SH-SY5Y (cell line): Measurements from ENCODE around the gene C19orf81.

Experiments
- GATA2 ChIP-seq: IDR thresholded peaks from 2 replicates; pipeline ENCODE4 v1.6.1; 2011; ENCODE audit warnings: mild to moderate bottlenecking, low read depth, low read length
- GATA3 ChIP-seq: IDR thresholded peaks from 2 replicates; pipeline ENCODE4 v1.6.1; 2011; ENCODE audit warnings: low read depth, mild to moderate bottlenecking, low read length, moderate library complexity

Gene C19orf81

DNA sequence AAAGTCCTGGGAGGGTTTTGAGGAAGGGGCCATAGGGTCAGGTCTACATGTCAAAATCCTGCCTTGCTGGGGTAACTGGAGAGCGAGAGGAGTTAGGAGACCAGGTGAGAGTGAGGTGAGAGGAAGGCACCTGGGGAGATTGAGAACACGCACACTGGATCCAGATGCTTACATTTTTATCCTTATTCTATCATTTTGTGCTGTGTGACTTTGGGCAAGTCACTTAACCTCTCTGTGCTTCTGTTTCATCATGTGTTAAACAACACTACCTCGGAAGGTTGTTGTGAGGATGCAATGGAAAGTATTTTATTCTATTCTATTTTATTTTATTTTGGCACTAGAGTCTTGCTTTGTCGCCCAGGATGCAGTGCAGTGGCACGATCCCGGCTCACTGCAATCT is 3.5 kb downstream of the C19orf81 start:
- no peak for TF ChIP-seq GATA2
- no peak for TF ChIP-seq GATA3

DNA sequence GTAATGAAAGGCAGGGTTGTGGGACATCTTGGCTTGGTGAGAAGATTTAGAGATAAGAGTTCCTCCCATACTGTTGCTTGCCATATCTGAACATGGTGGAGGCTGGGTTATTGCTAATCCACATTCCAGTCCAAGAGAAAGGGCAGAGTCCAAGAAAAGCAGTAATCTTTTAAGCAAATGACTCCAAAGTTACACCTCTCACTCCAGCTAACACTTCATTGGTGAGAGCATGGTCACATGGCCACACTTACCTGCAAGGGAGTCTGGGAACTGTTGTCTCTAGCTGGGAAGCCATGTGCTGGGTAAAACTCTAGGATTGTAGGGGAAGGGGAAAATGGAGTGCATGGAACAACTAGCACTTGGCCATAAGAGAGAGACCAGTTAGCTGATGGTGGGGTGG is 5.6 kb downstream of the C19orf81 start:
- no peak for TF ChIP-seq GATA2
- TF ChIP-seq GATA3 = no peak

DNA sequence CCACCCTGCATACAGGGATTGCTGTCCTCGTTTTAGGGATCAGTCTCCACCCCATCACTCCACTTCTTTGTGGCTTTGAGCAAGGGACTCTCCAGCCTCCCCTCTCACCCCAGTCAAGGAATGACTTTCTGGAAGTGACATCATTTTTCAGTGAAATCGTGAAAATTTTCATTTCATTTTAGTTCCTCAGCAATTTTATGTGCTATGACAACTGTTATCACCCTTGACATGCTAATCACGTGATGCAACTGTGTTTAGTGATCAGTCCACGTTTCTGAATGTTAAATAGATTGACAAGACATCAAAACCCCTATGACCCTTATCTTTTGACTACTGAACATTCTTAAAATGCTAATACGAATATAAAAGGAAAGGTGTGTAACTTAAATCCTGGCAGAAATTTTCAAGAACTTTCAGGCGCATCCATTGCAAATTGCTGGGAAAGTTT is 8.0 kb downstream of the C19orf81 start:
- TF ChIP-seq GATA3 = no peak
- TF ChIP-seq GATA2 = no peak

DNA sequence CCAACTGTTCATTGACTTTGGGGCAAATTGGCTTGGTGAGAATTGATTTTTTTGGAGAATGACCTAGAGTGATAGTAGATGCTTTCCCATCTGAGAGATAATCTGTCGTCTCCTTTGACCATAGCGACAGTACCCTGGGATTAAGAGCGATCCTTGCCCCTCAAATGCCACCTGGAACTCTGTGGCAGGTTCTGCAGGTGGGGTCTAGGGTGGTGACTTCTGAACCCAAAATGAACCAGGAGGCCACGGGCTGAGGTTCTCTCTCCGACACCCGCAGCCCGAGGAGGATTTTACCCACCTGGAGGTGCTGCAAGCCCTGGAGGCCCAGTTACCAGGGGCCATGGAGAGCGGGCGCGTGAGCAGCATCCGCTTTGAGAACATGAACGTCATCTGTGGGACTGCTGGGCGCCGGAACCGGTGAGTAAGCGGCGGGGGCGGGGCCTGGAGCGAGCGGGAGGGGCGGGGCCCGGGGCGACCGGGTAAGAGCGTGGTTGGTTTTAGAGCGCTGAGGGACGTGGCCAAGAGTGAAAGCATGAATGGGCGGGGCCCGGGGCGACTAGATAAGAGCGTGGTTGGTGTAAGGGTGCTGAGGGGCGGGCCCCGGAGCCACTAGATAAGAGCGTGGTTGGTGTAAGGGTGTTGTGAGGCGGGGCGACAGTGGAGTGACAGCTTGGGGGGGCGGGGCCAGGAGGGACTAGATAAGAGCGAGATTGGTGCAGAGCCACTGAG is 8.6 kb downstream of the C19orf81 start:
- no peak for TF ChIP-seq GATA3
- TF ChIP-seq GATA2 = peak; percentile 24; the same call in 1 of the 2 replicates

DNA sequence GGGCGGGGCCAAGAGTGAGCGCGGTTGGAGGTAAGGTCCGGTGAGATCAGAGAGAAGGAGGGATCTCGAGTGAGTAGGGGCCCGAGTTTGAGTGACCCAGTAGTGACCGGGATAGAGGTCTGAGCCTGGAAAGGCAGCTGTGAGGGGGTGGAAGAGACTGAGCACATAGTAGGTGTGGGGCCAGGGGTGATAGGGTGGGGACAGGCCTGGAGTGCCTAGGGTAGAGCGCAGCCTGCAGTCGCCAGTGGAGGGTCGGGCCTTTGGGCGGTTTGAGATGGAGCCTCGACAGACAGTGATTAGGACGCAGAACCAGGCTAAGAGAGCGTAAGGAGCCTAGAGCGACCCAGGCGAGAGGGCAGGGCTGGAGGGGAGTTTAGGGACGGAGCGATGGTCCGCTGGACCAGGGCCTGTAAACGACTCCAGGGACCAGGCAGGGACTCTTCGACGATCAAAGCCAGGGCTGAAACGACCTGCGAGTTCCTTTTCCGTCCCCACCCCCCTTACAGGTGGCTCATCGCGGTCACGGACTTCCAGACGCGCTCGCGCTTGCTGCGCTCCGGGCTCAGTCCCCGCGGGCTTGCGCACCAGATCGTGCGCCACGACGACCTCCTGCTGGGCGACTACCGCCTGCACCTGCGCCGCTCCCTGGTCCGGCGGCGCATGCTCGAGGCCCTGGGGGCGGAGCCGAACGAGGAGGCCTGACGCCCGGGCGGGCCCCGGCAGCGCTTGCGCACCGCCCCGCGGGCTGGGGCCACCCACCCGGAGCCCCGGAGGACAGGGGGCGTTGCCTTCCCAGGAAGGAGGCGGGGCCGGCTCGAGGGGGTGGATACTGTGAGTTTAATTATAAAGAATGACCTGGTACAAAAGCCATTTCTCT is 9.4 kb downstream of the C19orf81 start:
- no peak for TF ChIP-seq GATA3
- no peak for TF ChIP-seq GATA2

DNA sequence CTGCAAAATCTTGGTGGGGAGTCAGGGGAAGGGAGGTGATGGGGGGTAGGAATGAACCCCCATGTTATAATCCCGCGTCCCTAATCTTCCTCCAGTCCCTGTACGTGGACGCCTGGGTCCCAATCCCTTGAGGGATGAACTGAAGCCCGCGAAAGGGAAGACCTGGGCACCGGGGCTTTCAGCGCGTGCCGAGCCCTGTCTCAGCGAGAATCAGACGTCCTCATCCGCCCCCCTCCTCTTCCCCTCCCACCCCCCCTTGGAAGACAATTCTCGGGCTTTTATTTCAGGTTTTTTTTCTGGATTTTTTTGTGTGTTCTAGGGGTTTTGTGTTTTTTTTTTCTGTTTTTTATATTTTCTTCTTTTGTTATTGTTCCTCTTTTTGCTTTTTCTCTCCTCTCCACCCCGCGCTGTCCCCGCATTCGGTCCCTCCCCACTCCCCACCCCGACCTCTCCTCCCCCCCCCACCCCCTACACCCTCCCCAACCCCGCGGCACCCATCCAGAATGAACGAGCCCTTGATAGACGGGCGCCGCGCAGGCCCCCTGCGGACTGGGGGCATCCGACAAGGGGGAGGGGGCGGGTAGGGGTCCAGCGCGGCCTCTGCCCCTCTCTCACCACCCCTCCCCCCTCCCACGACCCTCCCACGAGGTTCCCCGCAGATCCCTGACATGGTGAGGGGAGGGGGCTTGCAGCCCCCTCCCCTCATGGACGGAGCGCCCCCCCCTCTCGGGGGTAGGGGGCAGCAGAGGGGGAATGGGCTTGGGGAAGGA is 10.3 kb downstream of the C19orf81 start:
- TF ChIP-seq GATA2 (no peak), GATA3 (no peak)

DNA sequence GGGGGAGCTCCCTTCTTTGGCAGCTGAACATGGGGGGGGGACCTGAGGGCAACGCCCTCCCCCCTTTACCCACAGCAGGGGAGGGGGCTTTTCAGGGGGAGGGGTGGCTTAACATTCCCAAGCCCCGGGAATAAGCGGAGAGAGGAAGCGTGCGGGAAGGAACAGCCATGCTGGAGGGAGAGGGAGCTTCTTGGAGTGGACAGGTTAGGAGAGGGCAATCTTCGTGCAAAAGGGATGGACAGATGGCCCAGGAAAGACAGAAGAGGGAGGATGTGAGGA is 10.8 kb downstream of the C19orf81 start:
- TF ChIP-seq GATA3 (no peak), GATA2 (no peak)

DNA sequence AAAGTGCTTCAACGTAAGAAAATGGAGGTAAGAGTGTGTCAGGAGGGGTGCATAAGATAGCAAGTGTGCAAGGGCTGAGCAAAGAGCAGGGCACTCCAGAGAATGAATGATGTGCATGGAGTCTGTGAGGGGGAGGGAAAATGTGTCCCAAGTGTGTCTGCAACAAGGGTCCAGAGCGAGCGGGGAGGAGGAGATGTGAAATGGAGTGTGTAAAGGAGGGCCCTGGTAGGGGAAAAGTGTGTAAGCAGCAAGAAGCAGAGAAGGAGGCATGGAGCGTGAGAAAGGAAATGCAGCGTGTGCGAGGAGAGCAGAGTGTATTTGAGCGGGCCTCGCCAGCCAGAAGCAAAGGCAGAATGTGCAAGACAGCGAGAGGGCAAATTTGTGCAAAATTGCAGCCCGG is 11.8 kb downstream of the C19orf81 start:
- TF ChIP-seq GATA2 (no peak), GATA3 (no peak)

DNA sequence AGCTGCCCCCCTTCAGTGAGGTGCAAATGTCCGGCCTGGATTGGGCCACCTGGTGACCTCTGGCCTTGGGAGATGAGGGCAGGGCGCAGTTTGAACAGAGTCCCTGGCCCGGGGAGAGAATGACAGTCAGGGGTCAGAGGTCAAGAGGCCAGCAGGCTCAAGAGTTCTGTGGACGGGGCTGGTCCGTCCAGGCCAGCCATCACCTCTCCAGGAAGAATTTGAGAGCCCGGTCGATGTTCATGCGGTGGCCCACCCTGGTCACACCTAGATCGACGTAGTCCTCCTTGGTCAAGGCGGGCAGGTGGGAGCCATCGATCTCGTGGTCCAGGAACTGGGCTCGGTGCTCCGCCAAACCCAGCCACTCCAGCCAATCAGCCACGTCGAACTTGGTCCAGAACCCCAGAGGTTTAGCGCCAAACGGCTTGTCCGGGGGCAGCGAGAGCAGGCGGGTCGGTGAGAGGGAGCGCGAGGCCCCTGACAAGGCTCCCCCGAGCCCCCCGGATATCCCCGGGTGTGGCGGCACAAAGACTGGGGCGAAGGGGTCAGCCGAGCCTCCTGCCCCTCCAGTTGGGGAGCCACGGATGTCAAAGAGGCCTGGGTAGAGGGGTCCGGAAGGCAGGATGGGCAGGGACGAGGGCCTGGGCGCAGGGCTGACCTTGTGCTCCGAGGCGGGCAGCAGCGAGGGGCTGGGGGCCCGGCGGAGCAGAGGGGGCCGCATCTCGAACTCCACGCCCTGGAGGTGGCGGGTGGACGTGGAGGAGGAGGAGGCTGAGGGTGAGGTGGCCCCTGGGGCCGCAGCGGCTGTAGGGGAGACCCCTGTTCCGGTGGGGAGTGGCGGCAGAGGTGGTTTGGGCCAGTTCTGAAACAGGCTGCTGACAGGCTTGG is 12.8 kb downstream of the C19orf81 start:
- TF ChIP-seq GATA3 = no peak
- TF ChIP-seq GATA2 = no peak

DNA sequence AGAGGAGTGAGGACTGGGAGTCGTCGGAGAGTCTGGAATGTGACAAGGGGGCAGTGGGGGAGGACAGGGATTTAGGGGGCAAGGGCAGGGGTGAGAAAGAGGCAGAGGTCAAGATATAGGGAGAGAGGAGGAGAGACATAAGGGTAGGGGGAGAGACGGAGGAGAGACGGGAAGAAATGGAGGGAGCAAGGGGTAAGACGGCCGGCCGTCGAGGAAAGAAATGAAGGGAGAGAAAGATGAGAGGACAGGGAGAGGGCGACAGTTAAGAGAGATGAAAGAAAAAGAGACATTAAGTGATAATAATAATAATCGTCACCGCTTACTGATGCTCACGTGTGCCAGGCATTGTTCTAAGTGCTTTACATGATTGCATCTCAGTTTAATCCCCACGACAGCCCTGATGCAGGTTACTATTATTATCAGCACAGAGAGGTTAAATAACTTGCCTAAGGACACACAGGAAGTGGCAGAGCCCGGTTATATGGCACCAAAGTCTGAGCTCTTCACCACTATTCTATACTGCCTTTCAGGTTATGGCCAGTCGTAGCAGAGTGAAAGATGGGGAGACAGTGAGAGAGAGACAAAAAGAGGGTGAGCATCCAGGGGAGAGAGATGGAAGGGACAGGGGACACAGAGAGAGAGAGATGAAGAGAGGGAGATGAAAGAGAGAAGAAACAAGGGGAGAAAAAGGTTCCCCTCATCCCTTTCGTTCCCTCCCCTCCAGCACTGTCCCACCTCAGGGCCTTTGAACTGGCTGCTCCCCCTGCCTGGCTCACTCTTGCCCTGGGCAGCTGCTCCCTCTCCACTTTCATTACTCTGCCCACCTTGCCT is 13.6 kb downstream of the C19orf81 start:
- TF ChIP-seq GATA3 (no peak), GATA2 (no peak)

DNA sequence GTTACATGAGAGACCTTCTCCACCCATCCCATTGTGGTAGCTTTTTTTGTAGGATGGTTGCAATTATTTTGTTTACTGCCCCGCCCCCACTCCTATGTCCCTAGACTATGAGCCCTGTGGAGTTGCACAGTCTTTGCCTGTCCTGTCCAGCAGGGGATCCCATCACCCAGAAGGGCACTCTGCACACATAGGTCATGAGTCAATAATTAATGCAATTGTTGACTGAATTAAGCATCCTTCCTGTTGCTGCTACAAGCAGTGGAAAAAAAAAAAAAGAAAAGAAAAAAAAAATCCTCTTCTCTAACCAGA is 14.2 kb downstream of the C19orf81 start:
- TF ChIP-seq GATA3 (no peak), GATA2 (no peak)

DNA sequence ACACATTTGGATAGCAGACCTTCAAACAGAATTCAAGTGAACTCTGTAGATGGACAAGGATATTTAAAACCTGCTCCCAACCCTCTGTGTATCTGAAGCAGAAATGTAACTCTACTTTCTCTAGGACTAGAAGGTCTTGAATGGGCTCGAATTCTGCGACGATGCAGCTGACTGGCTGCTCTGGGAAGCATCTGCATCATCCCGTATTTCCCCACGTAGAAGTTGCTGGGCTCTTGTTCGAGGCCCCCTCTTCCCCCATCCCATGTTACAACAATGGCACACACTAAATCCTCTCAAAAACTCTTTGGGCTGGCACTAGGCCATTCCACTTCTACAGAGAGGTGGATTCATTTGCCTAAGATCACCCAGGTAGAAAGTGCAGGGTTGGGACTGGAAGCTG is 15.0 kb downstream of the C19orf81 start:
- no peak for TF ChIP-seq GATA3
- TF ChIP-seq GATA2 = no peak

DNA sequence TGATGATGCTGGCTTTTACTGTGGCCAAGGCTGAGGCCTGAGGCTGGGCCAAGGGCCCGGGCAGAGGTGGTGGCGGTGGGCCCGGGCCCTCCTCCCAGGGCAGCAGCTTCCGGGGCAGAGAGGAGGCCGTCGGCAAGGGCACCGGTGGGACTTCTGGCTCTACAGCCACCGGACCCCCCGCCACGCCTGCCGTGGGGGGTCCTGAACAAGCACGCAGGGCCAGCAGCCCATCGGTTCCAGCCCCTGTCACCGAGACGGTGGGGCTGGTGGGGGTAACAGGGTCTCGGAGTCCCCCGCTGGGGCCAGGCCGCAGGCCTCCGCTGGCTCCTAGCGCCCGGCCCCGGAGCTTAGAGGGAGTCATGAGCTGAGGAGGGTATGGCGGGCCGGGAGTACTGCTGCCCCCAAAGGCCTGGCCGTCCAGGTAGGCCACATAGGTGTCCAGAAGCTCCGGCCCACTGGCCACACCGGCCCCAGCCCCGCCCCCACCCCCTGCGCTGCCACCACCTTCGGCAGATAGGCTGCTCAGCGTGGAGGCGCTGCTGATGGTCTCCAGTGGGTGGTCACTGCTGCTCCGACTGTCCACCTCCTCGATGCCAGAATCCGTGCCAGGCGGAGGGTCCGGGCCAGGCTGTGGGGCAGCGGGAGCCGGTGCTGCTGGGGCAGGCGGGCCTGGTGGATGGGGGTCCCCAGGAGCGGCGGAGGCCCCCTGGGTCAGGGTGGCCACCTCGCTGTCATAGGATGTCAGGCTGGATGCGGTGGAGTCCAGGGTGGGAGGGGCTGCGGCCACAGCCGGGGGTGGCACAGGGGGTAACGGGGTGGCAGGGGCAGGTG is 17.3 kb downstream of the C19orf81 start:
- no peak for TF ChIP-seq GATA2
- no peak for TF ChIP-seq GATA3
